ENCODE measurements around the gene C19orf67.

Gene C19orf67

GRCh38 chr19:14086098-14086497, 515 bp upstream of the C19orf67 start:
- no peak for TF ChIP-seq BCL11A (tag by site-specific recombination; IDR thresholded peaks at IDR 0.05; ENCODE audit: low read depth)
- TF ChIP-seq KLF7 (tag by site-specific recombination; IDR thresholded peaks at IDR 0.05; ENCODE audit: borderline replicate concordance) = no peak
- TF ChIP-seq ZNF660 (tag by site-specific recombination; IDR thresholded peaks at IDR 0.05) = no peak
- TF ChIP-seq HOXC10 (CRISPR knock-in tag; IDR thresholded peaks at IDR 0.05) = no peak
- TF ChIP-seq YY2 (tag by site-specific recombination; IDR thresholded peaks at IDR 0.05) = no peak
- no peak for TF ChIP-seq ZNF416 (tag by site-specific recombination; IDR thresholded peaks at IDR 0.05)
- TF ChIP-seq SALL2 (tag by site-specific recombination; IDR thresholded peaks at IDR 0.05; ENCODE audit: borderline replicate concordance) = no peak
- TF ChIP-seq ZNF311 (tag by site-specific recombination; IDR thresholded peaks at IDR 0.05; ENCODE audit: borderline replicate concordance) = no peak
- H3K36me3 ChIP-seq (ENCODE audit: control insufficient read depth in 2 of 2, insufficient read depth in 1 of 2, low read length in 2 of 2) = peaks cover 4 to 14% of the 10 kb centered on the region in 2 experiments; a peak in 2 of 3 replicates
- no peaks in the 10 kb centered on the region for H3K9me3 ChIP-seq (ENCODE audit: control insufficient read depth, insufficient read depth, low read depth, low read length)
- ChIA-PET POLR2A (interaction anchor here (0.6 kb wide), 1 partner anchor 385 kb away, joined by 3 read pairs; no protein-coding TSS in a partner anchor), CTCF (no interaction called here)
- no peak overlapping the region for H3K27ac ChIP-seq (ENCODE audit: extremely low read depth, low read depth, low read length)
- no peak overlapping the region for H3K4me3 ChIP-seq (ENCODE audit: low read depth, low read length)
- no peaks in the 10 kb centered on the region for H3K4me1 ChIP-seq (ENCODE audit: control insufficient read depth, insufficient read depth, low read length)

DNA sequence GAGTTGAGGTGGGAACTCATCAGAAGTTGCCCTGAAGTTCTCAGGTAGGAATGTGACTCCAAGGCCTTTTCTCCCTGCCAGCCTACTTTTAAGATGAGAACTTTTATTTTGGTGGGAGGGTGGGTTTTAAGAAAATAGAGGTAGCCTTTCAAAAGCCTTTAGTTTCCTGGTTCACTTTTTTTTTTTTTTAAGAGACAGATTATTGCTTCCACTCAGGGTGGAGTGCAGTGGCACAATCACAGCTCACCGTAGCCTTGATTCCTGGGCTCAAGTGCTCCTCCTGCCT, 3.0 kb downstream of the C19orf67 start:
- Histone ChIP-seq H3K4me1 (ENCODE audit: control insufficient read depth, insufficient read depth, low read length) (no peaks in the 10 kb centered on the region; the same call in 1 of the 2 replicates), H3K36me3 (ENCODE audit: control insufficient read depth in 2 of 2, insufficient read depth in 1 of 2, low read length in 2 of 2) (peaks cover 0 to 4% of the 10 kb centered on the region in 2 experiments; a peak in 1 of 3 replicates), H3K9me3 (ENCODE audit: control insufficient read depth, insufficient read depth, low read depth, low read length) (no peaks in the 10 kb centered on the region), H3K4me3 (ENCODE audit: low read depth, low read length) (no peak overlapping the region), H3K27ac (ENCODE audit: extremely low read depth, low read depth, low read length) (no peak overlapping the region)
- POLR2A ChIA-PET = interaction anchor here (0.7 to 2.0 kb wide), 2 partner anchors 54 to 77 kb away, joined by 3 to 11 read pairs; partner anchors contain the start of gene ASF1B
- CTCF ChIA-PET = interaction anchor here (0.6 to 0.8 kb wide), 4 partner anchors 30 to 266 kb away, joined by 3 to 6 read pairs (median 4); a partner anchor contains a TSS
- TF ChIP-seq MYNN (tag by site-specific recombination; IDR thresholded peaks at IDR 0.05; ENCODE audit: borderline replicate concordance) (peak; percentile 91), ZNF433 (tag by site-specific recombination; IDR thresholded peaks at IDR 0.05; ENCODE audit: low read depth) (no peak)

DNA sequence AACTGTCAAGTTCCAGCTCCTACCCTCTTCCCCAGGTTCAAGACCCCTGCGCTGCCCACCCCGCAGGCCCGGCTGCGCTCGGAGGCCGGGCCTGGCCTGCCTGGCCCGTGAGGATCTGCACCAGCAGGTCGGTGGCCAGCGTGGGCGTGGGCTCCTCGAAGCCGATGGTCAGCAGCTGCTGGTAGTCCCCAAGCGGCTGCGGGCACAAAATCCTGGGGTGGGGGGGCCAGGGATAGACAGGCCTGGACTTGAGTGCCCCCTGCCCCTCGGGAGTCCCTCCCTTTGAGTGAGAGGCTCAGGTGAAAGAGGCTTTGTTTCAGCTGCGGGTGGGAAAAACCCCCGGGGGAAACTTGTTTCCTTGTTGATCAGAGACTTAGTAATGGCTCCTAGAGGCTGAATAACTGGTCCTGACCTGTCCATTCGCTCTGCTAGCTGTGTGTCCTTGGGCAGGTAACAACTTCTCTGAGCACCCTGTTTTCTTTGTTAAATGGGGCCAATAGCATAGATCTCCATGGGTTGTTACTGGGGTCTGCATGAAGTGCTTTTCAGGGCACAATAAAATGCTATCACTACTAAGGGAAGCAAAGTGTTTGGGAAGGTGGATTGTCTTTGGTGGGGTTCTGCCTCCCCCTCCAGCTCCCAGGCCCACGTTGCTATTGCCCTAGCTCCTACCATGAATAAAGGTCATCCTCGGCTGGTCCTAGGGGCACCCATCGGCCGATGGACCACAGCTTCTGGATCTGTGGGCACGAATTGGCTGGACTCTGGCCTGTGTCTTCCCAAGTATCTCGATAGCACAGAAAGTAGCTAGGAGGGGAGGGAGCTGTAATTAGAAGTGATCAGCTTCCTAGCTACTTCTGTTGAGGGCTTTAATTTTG, 3.5 kb downstream of the C19orf67 start:
- ChIA-PET POLR2A (interaction anchor here (0.6 to 2.0 kb wide), 3 partner anchors 8 to 55 kb away, joined by 3 to 11 read pairs (median 5); partner anchors contain the start of gene ASF1B), CTCF (interaction anchor here (0.5 to 2.6 kb wide), 8 partner anchors 9 to 266 kb away, joined by 3 to 15 read pairs (median 4); partner anchors contain the start of genes ASF1B and MISP3)
- peak overlapping the region; percentile 72 for H3K4me3 ChIP-seq (ENCODE audit: low read depth, low read length)
- TF ChIP-seq SCRT2 (tag by site-specific recombination; IDR thresholded peaks at IDR 0.05) = no peak
- TF ChIP-seq, protein P1, sequence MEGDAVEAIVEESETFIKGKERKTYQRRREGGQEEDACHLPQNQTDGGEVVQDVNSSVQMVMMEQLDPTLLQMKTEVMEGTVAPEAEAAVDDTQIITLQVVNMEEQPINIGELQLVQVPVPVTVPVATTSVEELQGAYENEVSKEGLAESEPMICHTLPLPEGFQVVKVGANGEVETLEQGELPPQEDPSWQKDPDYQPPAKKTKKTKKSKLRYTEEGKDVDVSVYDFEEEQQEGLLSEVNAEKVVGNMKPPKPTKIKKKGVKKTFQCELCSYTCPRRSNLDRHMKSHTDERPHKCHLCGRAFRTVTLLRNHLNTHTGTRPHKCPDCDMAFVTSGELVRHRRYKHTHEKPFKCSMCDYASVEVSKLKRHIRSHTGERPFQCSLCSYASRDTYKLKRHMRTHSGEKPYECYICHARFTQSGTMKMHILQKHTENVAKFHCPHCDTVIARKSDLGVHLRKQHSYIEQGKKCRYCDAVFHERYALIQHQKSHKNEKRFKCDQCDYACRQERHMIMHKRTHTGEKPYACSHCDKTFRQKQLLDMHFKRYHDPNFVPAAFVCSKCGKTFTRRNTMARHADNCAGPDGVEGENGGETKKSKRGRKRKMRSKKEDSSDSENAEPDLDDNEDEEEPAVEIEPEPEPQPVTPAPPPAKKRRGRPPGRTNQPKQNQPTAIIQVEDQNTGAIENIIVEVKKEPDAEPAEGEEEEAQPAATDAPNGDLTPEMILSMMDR (tag by site-specific recombination; IDR thresholded peaks at IDR 0.05) = 0 out of 2 replicates have a peak, but pooled peaks have one; percentile 12
- no peak for TF ChIP-seq GLI2 (tag by site-specific recombination; IDR thresholded peaks at IDR 0.05; ENCODE audit: borderline replicate concordance, low read depth)
- no peak for TF ChIP-seq ZNF776 (tag by site-specific recombination; IDR thresholded peaks at IDR 0.05; ENCODE audit: borderline replicate concordance)
- TF ChIP-seq ZNF138 (tag by site-specific recombination; IDR thresholded peaks at IDR 0.05; ENCODE audit: borderline replicate concordance) = no peak
- no peak for TF ChIP-seq ZNF23 (tag by site-specific recombination; IDR thresholded peaks at IDR 0.05; ENCODE audit: borderline replicate concordance)
- TF ChIP-seq ZNF514 (tag by site-specific recombination; IDR thresholded peaks at IDR 0.05) = no peak
- no peak for TF ChIP-seq ZSCAN4 (tag by site-specific recombination; IDR thresholded peaks at IDR 0.05)
- H3K36me3 ChIP-seq (ENCODE audit: control insufficient read depth in 2 of 2, insufficient read depth in 1 of 2, low read length in 2 of 2) = no peaks in the 10 kb centered on the region; a peak in 1 of 3 replicates
- no peak overlapping the region; the same call in 1 of the 2 replicates for H3K27ac ChIP-seq (ENCODE audit: extremely low read depth, low read depth, low read length)
- no peaks in the 10 kb centered on the region for H3K9me3 ChIP-seq (ENCODE audit: control insufficient read depth, insufficient read depth, low read depth, low read length)
- H3K4me1 ChIP-seq (ENCODE audit: control insufficient read depth, insufficient read depth, low read length) = no peaks in the 10 kb centered on the region; the same call in 1 of the 2 replicates
